ENCODE measurements around the gene WSCD2.

WSCD2 gene

DNA sequence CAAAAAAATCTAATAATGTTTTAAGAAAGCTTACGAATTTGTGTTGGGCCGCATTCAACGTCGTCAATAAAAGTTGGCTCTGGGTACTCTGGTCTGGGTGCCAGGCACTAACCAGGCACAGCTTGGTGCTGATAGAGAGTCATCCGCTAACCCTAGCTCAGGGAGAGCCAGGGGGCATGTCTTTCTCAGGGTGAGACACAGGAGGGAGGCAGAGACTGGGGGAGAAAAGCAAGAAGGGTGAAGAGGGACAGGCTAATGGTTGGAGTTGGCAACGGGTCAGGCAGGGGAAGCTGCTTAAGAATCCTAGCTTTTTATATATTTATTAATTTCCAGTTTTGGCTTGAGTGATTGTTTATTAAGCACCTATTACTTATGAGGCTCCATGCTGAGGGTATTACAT, 105.1 kb downstream of the WSCD2 start:
- DNase-seq (ENCODE audit: low read depth, low spot score), result no peak

GRCh38 chr12:108235197-108235984, 106.3 kb downstream of the WSCD2 start:
- no peak for DNase-seq (ENCODE audit: low read depth, low spot score)

GRCh38 chr12:108235985-108236263, 106.8 kb downstream of the WSCD2 start:
- no peak for DNase-seq (ENCODE audit: low read depth, low spot score)

DNA sequence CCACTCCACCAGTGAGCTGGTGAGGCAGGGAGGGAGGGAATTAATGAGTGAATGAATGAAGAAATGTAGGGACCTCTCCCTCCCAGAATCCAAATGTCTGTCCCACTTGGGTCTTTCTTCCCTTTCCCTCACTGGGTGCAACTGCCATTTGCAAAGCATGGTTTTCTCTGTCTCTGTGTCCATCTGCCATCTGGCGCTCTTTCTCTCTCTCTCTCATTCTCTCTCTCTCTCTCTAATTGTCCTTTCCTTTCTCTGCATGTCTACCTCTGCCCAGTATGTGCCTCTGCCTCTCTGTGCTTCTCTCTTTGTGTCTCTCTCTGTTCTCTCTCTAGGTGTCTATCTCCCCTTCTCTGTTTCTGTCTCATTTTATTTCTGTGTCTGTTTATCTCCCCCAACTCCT, 107.3 kb downstream of the WSCD2 start:
- no peak for DNase-seq (ENCODE audit: low read depth, low spot score)

GRCh38 chr12:108237272-108237671, 108.2 kb downstream of the WSCD2 start:
- no peak for DNase-seq (ENCODE audit: low read depth, low spot score)

GRCh38 chr12:108238474-108238873, 109.4 kb downstream of the WSCD2 start:
- no peak for DNase-seq (ENCODE audit: low read depth, low spot score)

GRCh38 chr12:108239378-108239777, 110.3 kb downstream of the WSCD2 start:
- no peak for DNase-seq (ENCODE audit: low read depth, low spot score)

- DNase-seq (ENCODE audit: low read depth, low spot score), result no peak
Observed at GRCh38 chr12:108240027-108240785, 111.1 kb downstream of the WSCD2 start.

- no peak for DNase-seq (ENCODE audit: low read depth, low spot score)
Observed at GRCh38 chr12:108240928-108241327, 111.8 kb downstream of the WSCD2 start.

DNA sequence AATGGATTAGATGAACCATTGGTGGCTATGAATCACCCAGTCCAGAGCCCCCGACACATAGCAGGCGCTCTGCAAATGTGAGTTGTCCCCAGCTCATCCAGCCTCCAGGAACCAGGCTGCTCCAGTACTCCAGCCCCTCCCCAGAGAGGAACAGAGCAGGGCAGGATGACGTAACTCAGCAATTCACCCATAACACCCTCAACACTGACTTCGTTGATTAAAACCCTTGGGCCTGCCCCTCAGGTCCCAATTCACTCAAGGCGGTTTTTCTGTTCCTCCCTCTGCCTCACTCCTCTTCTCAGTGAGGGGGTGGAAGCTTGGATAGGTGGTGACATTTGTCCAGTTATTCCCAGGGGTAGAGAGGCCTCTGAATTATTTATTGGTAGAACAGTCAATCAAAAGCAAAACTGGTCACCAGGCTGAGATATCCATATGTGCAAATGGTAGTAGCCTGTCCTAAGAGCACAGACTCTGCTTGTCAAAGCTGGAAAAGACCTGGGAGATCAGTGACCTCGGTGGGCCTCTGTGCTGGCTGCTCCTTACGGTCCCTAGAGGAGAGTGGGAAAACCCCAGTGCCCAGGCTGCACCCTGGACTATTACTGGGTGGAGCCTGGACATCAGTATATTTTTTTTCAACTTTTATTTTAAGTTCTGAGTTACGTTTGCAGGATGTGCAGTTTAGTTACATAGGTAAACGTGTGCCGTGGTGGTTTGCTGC, 113.1 kb downstream of the WSCD2 start:
- no peak for DNase-seq (ENCODE audit: low read depth, low spot score)

DNA sequence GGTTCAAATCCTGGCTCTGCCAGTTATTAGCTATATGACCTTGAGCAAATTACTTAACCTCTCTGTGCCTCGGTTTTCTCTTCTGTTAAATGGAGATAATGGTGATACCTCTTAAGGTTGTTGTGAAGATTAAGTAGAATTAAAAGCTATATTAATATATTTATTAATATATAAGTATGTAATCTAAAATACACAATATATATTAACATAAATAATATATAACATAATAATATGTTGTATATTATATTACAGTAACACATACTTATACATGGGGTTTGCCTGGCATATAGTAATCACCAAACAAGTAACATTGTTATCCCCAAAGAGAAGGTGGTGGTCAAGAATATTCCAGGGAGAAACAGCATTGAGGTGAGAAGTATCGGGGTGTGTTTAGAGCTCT, 118.0 kb downstream of the WSCD2 start:
- DNase-seq (ENCODE audit: low read depth, low spot score), result no peak

DNA sequence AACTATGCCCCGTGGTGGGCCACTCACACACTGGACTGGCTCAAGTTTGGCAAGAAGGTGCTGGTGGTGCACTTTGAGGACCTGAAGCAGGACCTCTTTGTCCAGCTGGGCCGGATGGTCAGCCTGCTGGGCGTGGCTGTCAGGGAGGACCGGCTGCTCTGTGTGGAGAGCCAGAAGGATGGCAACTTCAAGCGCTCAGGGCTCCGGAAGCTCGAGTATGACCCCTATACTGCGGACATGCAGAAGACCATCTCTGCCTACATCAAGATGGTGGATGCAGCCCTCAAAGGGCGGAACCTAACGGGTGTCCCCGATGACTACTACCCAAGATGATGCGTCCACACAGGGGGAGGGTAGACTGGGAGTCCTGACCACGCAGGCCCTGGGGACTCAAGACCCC, 118.9 kb downstream of the WSCD2 start:
- no peak for DNase-seq (ENCODE audit: low read depth, low spot score)

GRCh38 chr12:108252523-108252922, 123.4 kb downstream of the WSCD2 start:
- DNase-seq (ENCODE audit: low read depth, low spot score), result no peak

DNA sequence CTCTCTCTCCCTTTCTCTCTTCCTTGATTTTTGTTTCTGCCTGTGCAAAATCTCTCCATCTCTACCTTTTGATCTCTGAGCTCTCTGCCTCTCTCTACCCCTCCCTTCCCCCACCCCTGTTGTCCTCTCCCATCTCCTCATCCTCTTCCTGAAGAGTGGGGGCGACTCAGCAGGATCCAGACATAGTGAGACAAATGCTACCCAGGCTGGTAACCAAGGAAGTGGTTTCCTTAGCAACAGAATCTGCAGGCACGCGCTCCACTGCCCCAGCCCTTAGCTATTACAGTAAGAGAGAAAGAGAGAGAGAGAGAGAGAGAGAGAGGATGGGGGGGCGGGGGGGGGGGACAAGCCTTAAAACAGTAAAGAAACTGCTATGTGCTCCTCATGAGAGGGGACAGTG, 124.5 kb downstream of the WSCD2 start:
- DNase-seq (ENCODE audit: low read depth, low spot score), result no peak

GRCh38 chr12:108254030-108254429, 124.9 kb downstream of the WSCD2 start:
- no peak for DNase-seq (ENCODE audit: low read depth, low spot score)

GRCh38 chr12:108254517-108255251, 125.6 kb downstream of the WSCD2 start:
- no peak for DNase-seq (ENCODE audit: low read depth, low spot score)

DNA sequence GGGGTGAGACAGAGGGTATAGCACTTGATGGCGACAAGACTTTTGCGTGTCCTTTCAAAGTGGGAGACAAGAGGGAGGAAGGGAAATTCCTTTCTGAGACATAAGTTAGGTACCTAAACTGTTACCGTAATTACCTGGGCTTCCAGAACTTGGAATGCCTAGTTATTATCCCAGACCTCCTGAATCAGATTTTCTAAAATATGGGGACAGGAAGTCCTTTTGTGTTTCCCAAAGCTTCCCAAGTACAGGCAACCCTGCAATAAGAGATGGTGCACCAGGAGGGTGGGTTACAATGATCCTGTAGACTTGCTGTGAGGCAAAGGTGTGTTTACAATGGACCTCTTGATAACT, 126.1 kb downstream of the WSCD2 start:
- DNase-seq (ENCODE audit: low read depth, low spot score), result no peak

DNA sequence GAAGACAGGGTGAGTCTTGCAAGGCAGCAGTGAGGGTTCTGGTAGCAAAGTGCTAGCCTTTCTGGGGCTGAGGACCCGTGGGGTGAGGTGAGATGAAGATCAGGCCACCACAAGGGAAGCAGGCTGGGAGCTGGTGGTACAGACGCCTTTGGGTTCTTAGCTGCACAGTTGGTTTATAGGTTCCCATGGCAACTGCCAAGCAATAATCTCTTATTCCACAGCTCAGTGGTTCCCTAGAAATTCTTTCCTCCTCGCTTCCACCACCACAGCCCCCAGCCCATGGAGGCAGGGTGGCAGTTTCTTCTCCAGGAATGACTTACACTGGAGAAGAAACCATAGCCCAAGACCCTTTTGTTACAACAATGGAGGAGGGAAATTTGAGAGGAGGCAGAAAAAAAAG, 127.9 kb downstream of the WSCD2 start:
- no peak for DNase-seq (ENCODE audit: low read depth, low spot score)

- no peak for DNase-seq (ENCODE audit: low read depth, low spot score)
Observed at GRCh38 chr12:108257610-108258106, 128.6 kb downstream of the WSCD2 start.

- DNase-seq (ENCODE audit: low read depth, low spot score), result no peak
Observed at GRCh38 chr12:108260039-108260438, 131.0 kb downstream of the WSCD2 start.

- no peak for DNase-seq (ENCODE audit: low read depth, low spot score)
Observed at GRCh38 chr12:108260969-108261368, 131.9 kb downstream of the WSCD2 start.

DNA sequence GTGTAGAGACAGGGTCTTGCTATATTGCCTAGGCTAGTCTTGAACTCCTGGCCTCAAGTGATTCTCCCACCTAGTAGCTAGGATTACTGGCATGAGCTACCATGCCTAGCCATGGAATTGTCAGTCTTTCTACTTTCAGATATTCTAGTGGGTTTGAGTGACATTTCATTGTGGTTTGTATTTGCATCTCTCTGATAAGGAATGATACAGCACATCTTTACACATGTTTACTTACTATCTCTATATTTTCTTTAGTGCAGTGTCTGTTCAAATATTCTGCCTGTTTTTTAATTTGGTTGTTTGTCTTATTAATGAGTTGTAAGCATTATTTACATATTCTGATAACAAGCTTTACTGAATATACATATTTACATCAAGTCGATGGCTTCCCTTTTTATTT, 136.4 kb downstream of the WSCD2 start:
- DNase-seq (ENCODE audit: low read depth, low spot score), result no peak

All from activated naive CD8-positive, alpha-beta T cell treated with anti-CD3 and anti-CD28 coated beads, Interleukin-2, amount 50 U/mL, for 16 hours (primary cell).